Right renal pelvis (tissue), 4 donors: ENCODE results near the gene MSMB. TPM values are rescaled to one million over a fixed set of nuclear protein-coding genes. Genes with fewer than 3 reads are reported as not detected.

Experiments
- DNase-seq, 4 donors: peaks; one replicate each; pipeline ENCODE4 v3.0.0-alpha.2; 2013; ENCODE audit warnings: low read depth in 4 of 4, low spot score in 3 of 4, missing footprints in 1 of 4
- polyA plus RNA-seq, 4 donors: library from polyadenylated mRNA; unstranded; fragments of 120-200 nt; gene quantifications; one replicate each; pipeline ENCODE4 v1.2.1, GENCODE V29; 2013; ENCODE audit not compliant: insufficient read length in 4 of 4

Gene MSMB
- polyA plus RNA-seq, 4 donors: not detected

GRCh38 chr10:46035923-46036849 is 9.9 kb downstream of the MSMB start:
- no peak for DNase-seq

- no peak for DNase-seq
Observed at GRCh38 chr10:46033602-46034011, 12.5 kb downstream of the MSMB start.

- no peak for DNase-seq
Observed at GRCh38 chr10:46031648-46032532, 14.2 kb downstream of the MSMB start.

GRCh38 chr10:46030091-46030937 is 15.8 kb downstream of the MSMB start, which contains the start of gene NCOA4:
Gene NCOA4, minus strand, starts transcription at chr10:46030623. Its CDS starts 13,943 bp downstream, at chr10:46016680.
- DNase-seq: peak; percentile 95 to 96 (median 96)

GRCh38 chr10:46029461-46030030 is 16.5 kb downstream of the MSMB start:
- DNase-seq: no peak

- peak in 2 of 4 donors; percentile 26 to 40 for DNase-seq
Observed at GRCh38 chr10:46028584-46029460, 17.2 kb downstream of the MSMB start.

- DNase-seq: no peak
Observed at GRCh38 chr10:46026106-46026505, 20.0 kb downstream of the MSMB start.

GRCh38 chr10:46025406-46025805 is 20.7 kb downstream of the MSMB start:
- DNase-seq: no peak

GRCh38 chr10:46024948-46025347 is 21.1 kb downstream of the MSMB start:
- DNase-seq: no peak

GRCh38 chr10:46022978-46023702 is 22.9 kb downstream of the MSMB start:
- peak; percentile 59 to 73 (median 68) for DNase-seq

- DNase-seq: no peak
Observed at GRCh38 chr10:46020344-46020657, 25.8 kb downstream of the MSMB start.

- no peak for DNase-seq
Observed at GRCh38 chr10:46019569-46020343, 26.3 kb downstream of the MSMB start.

GRCh38 chr10:46019177-46019528 is 26.9 kb downstream of the MSMB start:
- no peak for DNase-seq

GRCh38 chr10:46018453-46019176 is 27.5 kb downstream of the MSMB start:
- DNase-seq: no peak

- DNase-seq: no peak
Observed at GRCh38 chr10:46017733-46018132, 28.3 kb downstream of the MSMB start.

GRCh38 chr10:46016811-46017210 is 29.3 kb downstream of the MSMB start:
- no peak for DNase-seq

- DNase-seq: no peak
Observed at GRCh38 chr10:46016190-46016589, 29.9 kb downstream of the MSMB start.
